Activated CD4-positive, alpha-beta T cell treated with anti-CD3 and anti-CD28 coated beads, Interleukin-2, amount 50 U/mL, for 24 hours (primary cell): ENCODE measurements around the gene COMMD10.
"Not testable (repeated sequence)": the region's sequence is repeated elsewhere in the genome, so short reads cannot be mapped to it uniquely, and the experiment has no call there.

Source experiments
- DNase-seq, 2 donors: peaks; one replicate each; pipeline ENCODE4 v3.0.0-alpha.2; 2020; ENCODE audit warnings: low read depth in 1 of 2, low spot score in 1 of 2

Gene COMMD10

DNA sequence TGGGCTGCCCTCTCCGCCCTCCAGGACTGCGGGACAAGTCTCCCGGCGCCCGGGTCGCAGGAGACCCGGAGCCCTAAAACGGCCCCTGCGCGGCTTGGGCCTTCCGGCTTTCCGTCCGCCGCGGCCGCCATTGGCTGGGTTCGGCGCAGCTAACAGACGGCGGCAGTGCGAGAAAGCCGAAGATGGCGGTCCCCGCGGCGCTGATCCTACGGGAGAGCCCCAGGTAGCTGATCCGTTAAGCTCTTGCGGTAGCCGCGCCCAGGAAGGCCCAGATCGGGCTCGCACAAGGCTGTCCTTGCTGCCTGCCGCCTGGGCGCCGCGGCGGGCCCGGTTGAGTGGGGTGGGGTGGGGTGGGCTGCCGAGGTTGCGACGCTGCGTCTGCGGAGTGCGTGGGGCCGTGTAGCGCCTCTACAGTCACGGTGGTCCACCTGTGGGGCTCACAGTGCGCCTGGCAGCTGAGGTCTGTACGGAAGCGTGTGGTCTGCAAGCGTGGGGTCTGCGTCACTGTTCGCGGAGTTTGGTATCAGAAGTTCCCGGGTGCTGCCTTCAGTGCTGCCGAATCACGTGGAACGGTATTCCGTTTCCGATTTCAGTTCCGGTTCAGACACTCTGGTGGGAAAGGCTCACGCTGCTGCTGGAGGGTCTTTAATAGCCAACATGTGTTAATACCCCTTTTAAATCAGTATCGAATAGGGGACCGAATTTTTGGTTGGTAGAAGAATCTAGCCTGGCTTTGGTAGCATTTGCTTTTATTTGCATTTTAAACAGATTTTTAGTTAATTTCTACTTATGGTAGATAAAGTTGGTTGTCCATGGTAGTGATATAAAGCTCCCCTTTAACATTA, at the start of gene COMMD10:
TSS of gene COMMD10 (plus strand) at position 155 of the 845 bp plus-strand sequence.
- DNase-seq = peak; percentile 49 to 76

DNA sequence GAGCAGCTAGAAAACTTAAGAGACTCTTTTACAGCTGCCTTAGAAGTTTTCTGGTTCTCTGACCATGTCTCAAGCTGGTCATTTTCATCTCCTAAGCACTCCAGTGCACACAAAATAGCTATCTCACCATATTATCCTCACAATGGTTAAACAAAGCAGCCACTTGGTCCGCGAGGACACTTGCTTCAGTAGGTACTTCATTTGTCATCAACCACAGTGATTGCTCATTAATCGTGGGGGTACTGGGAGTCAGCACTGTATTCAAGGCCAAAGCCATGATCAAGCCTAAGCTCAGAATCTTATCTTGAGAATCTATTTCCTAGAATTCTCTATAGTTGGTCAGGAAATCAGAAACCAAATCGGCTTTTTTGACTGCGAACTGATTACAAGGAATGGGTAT, 49.7 kb upstream of the COMMD10 start:
- DNase-seq = no peak

DNA sequence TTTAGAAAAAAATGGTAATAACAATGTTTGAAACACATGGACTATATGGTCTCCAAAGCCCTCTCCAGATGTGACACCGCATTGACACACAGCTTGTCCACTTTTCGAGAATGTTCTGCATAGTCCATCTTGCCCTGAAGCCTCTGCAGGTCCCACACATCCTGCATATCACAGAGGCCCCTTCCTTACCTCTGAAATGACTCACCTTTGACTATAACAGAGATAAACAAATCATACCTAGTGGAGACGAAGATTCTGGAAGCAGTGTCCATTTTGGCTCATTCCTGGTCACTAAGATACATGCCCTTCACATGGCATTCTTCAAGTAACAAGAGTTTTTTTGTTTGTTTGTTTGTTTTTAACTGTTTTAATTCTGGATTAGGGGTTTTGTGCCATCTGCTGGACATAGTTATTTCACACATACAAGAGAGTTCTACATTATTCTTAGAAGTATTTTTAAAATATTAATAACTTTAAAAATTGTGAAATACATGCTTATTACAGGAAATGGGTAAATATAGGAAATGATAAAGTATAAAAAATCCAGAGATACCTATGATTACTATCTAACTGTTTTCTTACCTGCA, 47.5 kb upstream of the COMMD10 start:
- DNase-seq = no peak

DNA sequence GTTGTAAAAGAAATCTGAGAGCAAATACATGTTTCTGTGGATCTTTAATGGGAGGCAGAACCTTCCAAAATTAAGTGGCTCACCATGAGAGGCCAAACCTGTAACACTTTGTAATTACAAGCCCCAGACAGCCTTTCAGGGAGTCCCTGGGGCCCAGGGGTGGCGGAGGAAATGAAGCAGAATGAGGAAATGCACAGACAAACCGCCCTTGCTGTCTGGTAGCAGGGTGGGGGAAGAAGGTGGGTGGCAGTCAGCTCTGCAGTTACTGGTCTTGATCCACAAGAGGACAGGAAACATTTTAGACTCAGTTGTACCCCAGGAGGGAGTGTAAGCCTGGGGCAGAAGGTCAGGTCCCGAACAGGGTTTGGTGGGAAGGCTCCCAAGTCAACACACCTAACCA, 46.0 kb upstream of the COMMD10 start:
- no peak for DNase-seq

DNA sequence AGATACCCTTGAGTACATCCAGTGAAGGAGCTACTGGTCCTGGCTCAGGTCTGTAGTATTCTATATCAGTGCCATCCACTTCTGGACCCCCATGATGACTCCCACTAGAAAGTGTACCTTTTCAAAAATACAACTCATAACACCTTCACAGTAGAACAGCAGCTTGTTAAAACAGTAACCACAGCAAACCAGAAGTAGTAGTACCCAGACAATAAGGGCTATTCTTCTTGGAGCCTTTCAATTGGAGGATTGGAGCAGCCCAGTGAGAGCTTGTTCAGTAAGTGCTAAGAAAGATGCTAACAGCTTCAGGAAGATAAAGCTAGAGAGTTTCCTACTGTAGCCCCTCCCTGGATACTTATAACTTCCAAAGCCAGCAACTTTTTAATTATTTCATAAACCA, 42.5 kb upstream of the COMMD10 start:
- no peak for DNase-seq

DNA sequence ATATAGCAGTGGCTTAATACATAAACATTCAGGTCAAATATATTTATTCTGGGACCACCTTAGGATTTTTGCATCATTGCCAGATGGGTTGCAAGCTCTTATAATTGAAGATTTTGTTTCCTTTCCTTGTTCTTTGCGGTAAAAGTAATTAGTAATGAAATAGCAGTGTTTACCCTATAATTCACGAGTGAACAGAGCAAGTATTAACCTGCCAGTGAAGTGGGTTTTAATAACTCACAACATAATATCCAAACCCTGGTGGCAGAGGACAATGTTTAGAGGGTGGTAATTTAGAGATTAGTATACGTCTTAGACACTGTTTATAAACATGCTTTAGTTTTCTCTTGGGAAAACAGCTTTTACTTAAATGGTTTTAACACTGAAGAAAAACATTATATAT, 40.8 kb upstream of the COMMD10 start:
- no peak for DNase-seq

DNA sequence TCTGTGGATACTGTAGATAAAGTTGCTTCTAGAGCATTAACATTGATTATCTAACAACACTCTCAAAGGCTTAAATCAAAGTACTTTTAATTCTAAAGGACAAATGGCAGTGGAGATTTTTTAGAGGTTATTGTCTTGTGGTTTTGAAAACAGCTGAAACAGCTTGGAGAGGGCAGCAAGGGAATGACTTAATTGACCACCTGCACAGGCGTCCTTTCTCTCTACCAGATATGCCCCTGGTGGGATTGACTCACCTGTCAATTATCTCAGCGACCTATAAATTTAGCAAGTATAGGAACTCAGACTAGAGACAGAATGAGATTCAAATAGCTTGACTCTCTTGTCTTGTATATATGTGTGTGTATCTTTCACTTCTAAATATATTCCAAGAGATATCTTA, 39.0 kb upstream of the COMMD10 start:
- DNase-seq = no peak

DNA sequence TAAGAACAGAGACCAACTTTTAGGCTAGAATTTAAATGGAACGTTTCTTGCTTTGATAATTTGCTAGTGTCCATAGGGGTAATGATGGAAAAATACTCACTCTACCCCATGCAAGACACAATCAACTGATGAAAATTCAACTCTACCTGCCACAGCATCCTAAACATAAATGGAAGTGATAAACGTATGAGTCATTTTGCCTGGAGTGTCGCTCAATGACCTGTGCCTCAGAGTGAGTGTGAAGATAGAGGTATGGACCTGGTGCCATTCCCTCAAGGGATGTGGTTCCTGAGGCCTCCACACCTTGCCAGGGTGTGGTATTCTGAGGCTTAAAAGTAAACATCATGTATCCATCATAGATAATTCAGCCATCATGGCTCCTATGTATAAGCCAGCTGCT, 38.6 kb upstream of the COMMD10 start:
- no peak for DNase-seq

DNA sequence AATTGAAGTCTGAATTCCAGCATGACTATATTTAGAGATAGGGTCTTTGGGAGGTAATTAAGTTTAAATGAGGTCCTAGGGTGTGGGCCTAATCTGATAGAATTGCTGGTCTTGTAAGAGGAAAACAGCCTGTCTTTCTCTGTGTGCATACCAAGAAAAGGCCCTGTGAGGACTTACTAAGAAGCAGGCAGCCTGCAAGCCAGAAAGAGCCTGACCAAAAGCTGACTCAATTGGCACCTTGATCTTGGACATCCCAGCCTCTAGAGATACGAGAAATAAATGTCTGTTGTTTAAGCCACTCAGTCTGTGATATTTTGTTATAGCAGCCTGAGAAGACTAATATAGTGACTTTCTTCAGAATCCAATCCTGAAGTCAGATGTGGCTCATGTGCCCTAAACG, 38.0 kb upstream of the COMMD10 start:
- DNase-seq = no peak

DNA sequence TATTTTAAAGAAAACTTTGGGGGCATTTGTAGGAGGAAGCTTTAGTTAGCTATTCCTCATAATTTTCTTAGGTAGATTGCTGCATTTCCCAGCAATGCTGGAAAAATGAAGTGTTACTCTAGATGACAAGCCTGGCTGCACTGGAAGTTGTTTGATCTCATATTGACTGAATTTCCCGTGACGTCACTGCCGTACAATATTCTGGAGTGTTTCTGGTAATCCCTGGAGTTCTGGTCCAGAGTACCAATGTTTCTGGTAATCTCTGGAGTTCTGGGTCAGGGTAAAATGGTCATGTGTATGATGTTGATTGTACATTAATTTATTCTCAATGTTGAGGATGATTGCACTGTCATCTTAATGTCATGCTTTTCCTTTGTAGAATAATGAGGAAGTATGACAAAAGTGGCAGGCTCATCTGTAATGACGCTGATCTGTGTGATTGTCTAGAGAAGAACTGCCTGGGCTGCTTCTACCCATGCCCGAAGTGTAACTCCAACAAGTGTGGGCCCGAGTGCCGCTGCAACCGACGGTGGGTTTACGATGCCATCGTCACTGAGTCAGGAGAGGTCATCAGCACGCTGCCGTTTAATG, 26.4 kb upstream of the COMMD10 start:
- no peak for DNase-seq

DNA sequence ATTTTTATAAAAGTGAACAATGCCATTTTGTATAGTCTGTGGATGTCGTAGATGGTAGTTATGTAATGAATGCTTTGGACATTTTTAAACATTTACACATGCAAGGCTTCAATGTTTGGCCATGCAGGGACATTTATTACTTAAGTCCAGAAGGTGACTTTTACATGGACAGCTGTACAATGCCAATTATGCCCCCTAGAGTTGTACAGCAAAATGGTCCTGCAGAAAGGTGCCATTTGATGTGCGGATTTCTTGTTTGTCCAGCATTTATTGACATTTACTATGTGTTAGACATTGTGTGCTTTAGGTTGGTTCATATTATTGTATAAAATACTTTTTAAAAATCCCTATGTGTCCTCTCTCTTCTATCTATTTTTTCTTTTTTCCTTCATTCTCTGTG, 22.5 kb upstream of the COMMD10 start:
- DNase-seq = no peak

DNA sequence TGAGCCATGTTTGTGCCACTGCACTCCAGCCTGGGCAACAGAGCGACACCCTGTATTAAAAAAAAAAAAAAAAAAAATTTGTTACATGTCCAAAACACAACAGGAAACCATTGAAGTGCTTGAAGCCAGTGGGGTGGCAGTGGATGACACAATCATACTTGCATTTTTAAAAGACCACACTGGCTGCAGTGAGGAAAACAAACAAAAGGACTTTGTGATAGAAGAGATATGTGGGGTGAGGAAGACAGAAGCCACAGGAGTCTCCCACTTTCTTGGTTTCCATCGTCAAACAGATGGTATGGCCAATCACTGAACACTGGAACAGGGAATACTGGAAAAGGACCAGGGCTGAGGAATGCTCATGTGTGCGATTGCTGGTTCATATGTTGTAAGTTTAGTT, 20.9 kb upstream of the COMMD10 start:
- no peak for DNase-seq

DNA sequence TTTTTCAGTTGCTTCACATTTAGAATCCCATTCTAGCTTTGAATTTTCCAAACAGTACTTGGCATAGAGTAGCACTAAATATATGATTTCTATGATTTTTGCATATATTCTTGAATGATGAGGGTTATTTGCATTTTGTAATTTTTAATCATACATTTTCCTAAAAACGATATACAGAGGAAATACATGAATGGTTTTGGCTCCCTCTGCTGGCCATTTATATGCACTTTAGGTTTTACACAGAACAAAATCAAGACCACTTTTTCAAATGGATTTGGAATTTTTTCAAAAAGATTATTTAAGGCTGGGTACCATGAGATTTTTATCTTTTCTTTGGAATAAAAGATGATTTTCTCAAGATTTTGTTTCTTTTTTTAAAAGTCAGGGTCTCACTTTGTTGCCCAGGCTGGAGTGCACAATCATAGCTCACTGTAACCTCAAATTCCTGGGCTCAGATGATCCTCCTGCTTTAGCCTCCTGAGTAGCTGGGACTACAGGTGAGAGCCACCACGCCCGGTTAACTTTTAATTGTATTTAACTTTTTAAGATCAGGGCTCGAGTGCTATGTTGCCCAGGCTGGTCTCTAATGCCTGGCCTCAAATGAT, 16.7 kb upstream of the COMMD10 start:
- DNase-seq = peak in 1 of 2 donors; percentile 39

DNA sequence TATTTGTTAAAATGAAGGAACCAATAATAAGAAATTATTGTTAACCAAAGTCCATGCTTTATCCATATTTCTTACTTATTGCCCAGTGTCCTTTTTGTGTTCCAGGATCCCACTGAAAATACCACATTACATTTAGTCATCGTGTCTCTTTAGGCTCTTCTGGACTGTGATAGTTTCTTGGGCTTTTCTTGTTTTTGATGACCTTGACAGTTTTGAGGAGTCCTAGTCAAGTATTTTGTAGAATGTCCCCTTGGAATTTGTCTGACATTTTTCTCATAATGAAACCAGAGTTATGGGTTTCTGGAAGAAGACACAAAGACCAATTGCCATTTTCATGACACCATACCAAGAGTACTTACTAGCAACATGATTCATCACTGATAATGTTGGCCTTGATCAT, 13.6 kb upstream of the COMMD10 start:
- no peak for DNase-seq

DNA sequence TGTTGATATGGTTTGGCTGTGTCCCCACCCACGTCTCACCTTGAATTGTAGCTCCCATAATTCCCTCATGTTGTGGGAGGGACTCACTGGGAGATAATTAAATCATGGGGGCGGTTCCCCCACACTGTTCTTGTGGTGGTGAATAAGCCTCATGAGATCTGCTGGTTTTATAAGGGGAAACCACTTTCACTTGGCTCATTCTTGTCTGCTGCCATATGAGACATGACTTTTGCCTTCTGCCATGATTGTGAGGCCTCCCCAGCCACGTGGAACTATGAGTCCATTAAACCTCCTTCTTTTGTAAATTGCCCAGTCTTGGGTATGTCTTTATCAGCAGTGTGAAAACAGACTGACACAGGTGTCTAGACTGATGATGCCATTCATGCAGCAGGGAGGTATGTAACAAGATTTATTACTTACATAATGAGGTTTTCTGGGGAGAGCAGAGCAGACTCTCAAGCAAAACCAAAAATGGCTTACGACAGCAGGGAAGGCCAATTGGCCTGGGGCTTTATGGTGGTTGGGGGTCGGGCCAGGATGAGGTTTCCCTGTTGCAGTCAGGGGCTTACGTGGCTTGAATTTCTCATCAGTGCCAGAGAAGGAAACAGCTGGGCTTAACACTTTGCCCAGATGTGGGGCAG, 9.5 kb upstream of the COMMD10 start:
- no peak for DNase-seq

DNA sequence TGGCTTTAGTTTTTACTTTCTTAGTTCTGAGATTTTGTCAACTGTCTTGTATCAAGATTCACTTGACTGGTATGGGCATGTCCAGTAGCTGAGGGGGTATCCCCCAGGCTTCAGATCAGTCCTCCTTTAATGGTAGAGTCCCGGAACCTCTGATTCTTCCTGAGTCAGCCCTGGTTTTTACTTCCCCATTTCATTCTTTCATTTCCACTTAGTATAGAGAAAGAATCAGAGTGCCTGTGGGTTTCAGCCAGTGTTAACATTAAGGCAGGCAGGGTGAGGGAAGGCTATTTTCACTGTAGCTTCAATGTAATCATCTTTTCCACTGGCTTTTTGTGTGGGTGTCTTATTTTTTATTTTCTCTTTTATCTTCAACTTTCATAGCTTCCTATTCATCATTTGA, 8.3 kb upstream of the COMMD10 start:
- peak in 1 of 2 donors; percentile 30 for DNase-seq

DNA sequence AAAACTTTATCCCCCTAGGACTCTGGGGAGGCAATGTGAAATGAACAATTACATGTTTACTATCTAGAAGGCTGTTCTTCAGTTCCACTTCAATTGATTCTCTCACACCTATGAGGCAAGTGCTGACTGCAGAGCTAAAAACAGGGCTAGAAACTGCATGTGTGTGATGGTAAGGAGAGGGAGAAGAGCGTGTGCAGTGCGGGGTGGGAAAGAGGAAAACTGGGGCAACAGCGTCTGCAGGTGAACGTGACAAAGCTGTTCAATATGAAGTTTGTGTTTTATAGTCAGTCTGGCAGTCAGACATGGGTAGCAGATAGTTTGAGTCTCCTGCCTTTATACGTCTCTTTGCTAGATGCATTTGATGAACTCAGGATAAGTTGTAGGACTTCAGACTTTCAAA, 6.6 kb upstream of the COMMD10 start:
- no peak for DNase-seq

DNA sequence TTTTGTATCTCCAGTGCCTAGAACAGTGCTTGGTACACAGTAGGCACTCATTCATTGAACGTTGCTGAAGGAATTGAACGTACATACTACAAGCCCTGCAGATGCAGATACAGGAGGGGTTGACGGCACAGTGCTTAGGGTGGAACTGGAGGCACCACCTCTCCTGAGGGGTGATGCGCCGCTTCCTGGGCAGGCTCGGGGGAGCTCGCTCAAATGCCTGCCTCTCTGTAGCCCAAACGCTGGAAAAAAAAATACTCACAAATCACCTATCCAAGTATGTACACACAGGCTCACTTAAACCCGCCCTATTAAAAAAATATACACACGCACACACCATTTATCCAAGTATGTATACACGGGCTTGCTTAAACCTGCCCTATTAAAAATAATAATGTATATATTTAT, 536 bp upstream of the COMMD10 start:
- no peak for DNase-seq

DNA sequence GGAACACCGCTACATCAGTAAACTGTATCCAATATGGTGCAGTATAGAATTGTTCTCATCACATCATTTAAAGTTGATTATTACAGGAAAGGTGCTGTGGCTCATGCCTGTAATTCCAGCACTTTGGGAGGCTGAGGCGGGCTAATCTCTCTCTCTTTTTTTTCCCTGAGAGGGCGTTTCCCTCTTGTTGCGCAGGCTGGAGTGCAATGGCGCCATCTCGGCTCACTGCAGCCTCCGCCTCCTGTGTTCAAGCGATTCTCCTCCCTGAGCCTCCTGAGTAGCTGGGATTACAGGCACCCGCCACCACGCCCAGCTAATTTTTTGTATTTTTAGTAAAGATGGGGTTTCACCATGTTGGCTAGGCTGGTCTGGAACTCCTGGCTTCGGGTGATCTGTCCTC, 1.5 kb downstream of the COMMD10 start:
- DNase-seq = not testable (repeated sequence)

DNA sequence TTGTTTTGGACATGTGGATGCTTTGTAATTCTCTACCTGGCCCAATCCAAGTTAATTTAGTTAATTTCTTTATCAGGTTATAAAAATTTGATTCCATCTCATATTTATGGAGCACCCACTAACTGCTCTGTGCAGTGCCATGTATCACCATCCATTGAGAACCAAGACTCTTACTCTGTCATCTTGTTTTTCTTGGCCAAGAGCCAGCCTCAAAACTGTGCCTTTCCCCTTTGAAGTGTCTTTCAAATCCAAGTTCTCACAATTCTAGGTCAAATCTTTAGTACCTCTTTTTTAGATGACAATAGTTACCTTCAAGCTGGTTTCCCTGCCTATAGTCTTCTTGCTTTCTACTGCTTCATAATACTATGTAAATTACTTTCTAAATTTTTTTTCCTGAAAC, 3.2 kb downstream of the COMMD10 start:
- no peak for DNase-seq

DNA sequence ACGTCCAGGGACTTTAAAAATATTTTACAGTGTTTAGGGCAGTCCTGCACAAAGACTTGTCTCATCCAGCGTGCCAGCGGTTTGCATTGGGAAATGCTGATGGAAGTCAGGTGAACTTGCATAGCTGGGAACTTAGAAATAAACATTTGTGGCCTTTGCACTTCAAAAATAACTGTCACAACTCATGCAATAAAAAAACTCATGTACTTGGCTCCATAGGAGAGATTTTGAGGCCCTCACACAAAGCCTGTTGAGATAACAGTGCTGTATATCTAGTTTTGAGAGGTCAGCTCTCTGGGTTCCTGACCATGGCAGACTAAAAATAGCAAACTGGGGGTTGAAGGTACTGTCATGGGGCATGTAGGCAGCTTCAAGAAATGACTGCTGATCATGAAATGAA, 5.5 kb downstream of the COMMD10 start:
- DNase-seq = no peak

DNA sequence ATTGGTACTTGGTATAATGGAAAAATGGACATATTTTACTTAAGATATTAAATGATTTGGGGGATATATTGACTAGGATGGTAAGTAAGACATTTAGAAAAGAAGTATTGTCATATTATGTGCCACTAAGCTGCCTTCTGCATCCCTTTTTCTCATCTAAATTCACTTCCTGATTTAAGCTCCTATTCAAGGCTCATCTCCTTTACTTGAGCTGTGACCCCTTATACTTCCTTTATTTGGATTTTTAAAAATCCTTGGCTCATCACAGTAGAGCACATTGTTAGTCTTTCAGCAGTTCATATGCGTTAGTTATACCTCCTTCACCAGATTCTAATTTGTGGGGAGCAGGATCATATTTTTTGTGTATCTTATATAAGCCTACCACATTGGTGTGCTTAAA, 6.6 kb downstream of the COMMD10 start:
- no peak for DNase-seq
